SK-N-SH treated with all-trans-retinoic acid at 6 μM for 48 hours (cell line): ENCODE data around the gene CACNA2D3.

Experiments
- ATAC-seq: fragments of 200-7000 bp; cut with Tn5 transposase; 3 replicates; pipeline ENCODE4 v1.9.1; 2020; ENCODE audit warnings: mild to moderate bottlenecking, moderate library complexity
- ARNTL ChIP-seq: fragments of 450-650 bp; formaldehyde crosslinking; IDR thresholded peaks from 2 replicates; pipeline ENCODE4 v1.5.0; 2020; ENCODE audit warnings: low read depth, mild to moderate bottlenecking, moderate library complexity, borderline replicate concordance
- BACH2 ChIP-seq: fragments of 250-450 bp; sonication (Bioruptor Pico); IDR thresholded peaks from 2 replicates; pipeline ENCODE4 v1.9.0; 2021; ENCODE audit warnings: mild to moderate bottlenecking, borderline replicate concordance
- CREB5 ChIP-seq: fragments of 250-450 bp; sonication (Bioruptor Pico); IDR thresholded peaks from 2 replicates; pipeline ENCODE4 v1.5.1; 2020; ENCODE audit warnings: low read depth, mild to moderate bottlenecking, moderate library complexity
- CSDC2 ChIP-seq: fragments of 250-450 bp; sonication (Bioruptor Pico); IDR thresholded peaks from 2 replicates; pipeline ENCODE4 v1.5.0; 2020; ENCODE audit warnings: mild to moderate bottlenecking, moderate library complexity
- CSRNP3 ChIP-seq: fragments of 250-450 bp; sonication (Bioruptor Pico); IDR thresholded peaks from 2 replicates; pipeline ENCODE4 v1.5.1; 2021; ENCODE audit warnings: mild to moderate bottlenecking, moderate library complexity
- ESRRG ChIP-seq: fragments of 250-450 bp; sonication (Bioruptor Pico); IDR thresholded peaks from 2 replicates; pipeline ENCODE4 v1.6.1; 2021; ENCODE audit warnings: mild to moderate bottlenecking
- ISL1 ChIP-seq: fragments of 250-450 bp; sonication (Bioruptor Pico); IDR thresholded peaks from 2 replicates; pipeline ENCODE4 v2.1.2; 2022; ENCODE audit warnings: mild to moderate bottlenecking, moderate library complexity
- PATZ1 ChIP-seq: fragments of 250-450 bp; sonication (Bioruptor Pico); IDR thresholded peaks from 2 replicates; pipeline ENCODE4 v1.8.0; 2020; ENCODE audit warnings: mild to moderate bottlenecking, moderate library complexity, borderline replicate concordance
- POU6F1 ChIP-seq: fragments of 250-450 bp; sonication (Bioruptor Pico); IDR thresholded peaks from 2 replicates; pipeline ENCODE4 v1.8.0; 2021; ENCODE audit warnings: low read depth, mild to moderate bottlenecking, moderate library complexity, borderline replicate concordance
- PPARA ChIP-seq: fragments of 250-450 bp; sonication (Bioruptor Pico); IDR thresholded peaks from 2 replicates; pipeline ENCODE4 v1.5.0; 2020; ENCODE audit warnings: mild to moderate bottlenecking, borderline replicate concordance
- RARB ChIP-seq: fragments of 250-450 bp; sonication (Bioruptor Pico); IDR thresholded peaks from 2 replicates; pipeline ENCODE4 v1.8.0; 2021; ENCODE audit warnings: mild to moderate bottlenecking, moderate library complexity
- SNAI2 ChIP-seq: fragments of 250-450 bp; sonication (Bioruptor Pico); IDR thresholded peaks from 2 replicates; pipeline ENCODE4 v1.5.0; 2020; ENCODE audit warnings: mild to moderate bottlenecking, moderate library complexity
- TCF4 ChIP-seq: fragments of 250-450 bp; sonication (Bioruptor Pico); IDR thresholded peaks from 2 replicates; pipeline ENCODE4 v1.8.0; 2021; ENCODE audit warnings: mild to moderate bottlenecking, moderate library complexity, borderline replicate concordance
- TOX ChIP-seq: fragments of 250-450 bp; sonication (Bioruptor Pico); IDR thresholded peaks from 2 replicates; pipeline ENCODE4 v1.8.0; 2021; ENCODE audit warnings: mild to moderate bottlenecking, moderate library complexity, borderline replicate concordance
- ZC3H10 ChIP-seq: fragments of 250-450 bp; sonication (Bioruptor Pico); IDR thresholded peaks from 2 replicates; pipeline ENCODE4 v1.5.1; 2021; ENCODE audit warnings: mild to moderate bottlenecking, moderate library complexity
- ZFP3 ChIP-seq: fragments of 250-450 bp; sonication (Bioruptor Pico); IDR thresholded peaks from 2 replicates; pipeline ENCODE4 v1.5.0; 2020; ENCODE audit warnings: mild to moderate bottlenecking, moderate library complexity
- ZFP30 ChIP-seq: fragments of 450-650 bp; formaldehyde crosslinking; IDR thresholded peaks from 2 replicates; pipeline ENCODE4 v1.5.0; 2022; ENCODE audit warnings: mild to moderate bottlenecking, moderate library complexity
- ZNF70 ChIP-seq: fragments of 450-650 bp; formaldehyde crosslinking; IDR thresholded peaks from 2 replicates; pipeline ENCODE4 v1.5.0; 2020; ENCODE audit warnings: mild to moderate bottlenecking, moderate library complexity
- ZNF8 ChIP-seq: fragments of 450-650 bp; formaldehyde crosslinking; IDR thresholded peaks from 2 replicates; pipeline ENCODE4 v1.5.0; 2020; ENCODE audit warnings: mild to moderate bottlenecking, moderate library complexity

The CACNA2D3 gene

GRCh38 chr3:54888162-54888561 is 765.8 kb downstream of the CACNA2D3 start:
- no peak for TF ChIP-seq ISL1 (CRISPR knock-in tag)
- TF ChIP-seq ESRRG (CRISPR knock-in tag): no peak
- no peak for TF ChIP-seq CSRNP3 (CRISPR knock-in tag)
- TF ChIP-seq ZC3H10 (CRISPR knock-in tag): no peak
- TF ChIP-seq ZFP30 (CRISPR knock-in tag): no peak
- no peak for TF ChIP-seq RARB
- no peak for TF ChIP-seq POU6F1 (CRISPR knock-in tag)
- ATAC-seq: no peak

GRCh38 chr3:54888873-54889272 is 766.5 kb downstream of the CACNA2D3 start:
- no peak for ATAC-seq
- no peak for TF ChIP-seq ZFP3 (CRISPR knock-in tag)

GRCh38 chr3:54889731-54890130 is 767.4 kb downstream of the CACNA2D3 start:
- no peak for TF ChIP-seq ISL1 (CRISPR knock-in tag)
- no peak for TF ChIP-seq ZNF8 (CRISPR knock-in tag)
- TF ChIP-seq TCF4 (CRISPR knock-in tag): no peak
- no peak for TF ChIP-seq BACH2
- TF ChIP-seq CSDC2 (CRISPR knock-in tag): no peak
- TF ChIP-seq PPARA: no peak
- ATAC-seq: no peak

- ATAC-seq: peak; percentile 99
- TF ChIP-seq ZNF70 (CRISPR knock-in tag) (no peak), CREB5 (no peak), PATZ1 (CRISPR knock-in tag) (0 out of 2 replicates have a peak, but pooled peaks have one; percentile 37), RARB (peak; percentile 44; the same call in 1 of the 2 replicates), ESRRG (CRISPR knock-in tag) (no peak), ZFP3 (CRISPR knock-in tag) (0 out of 2 replicates have a peak, but pooled peaks have one; percentile 22), ZC3H10 (CRISPR knock-in tag) (no peak), SNAI2 (CRISPR knock-in tag) (no peak), ARNTL (no peak)
- TF ChIP-seq, all 23 proteins: peak for 3
Measured at GRCh38 chr3:54891540-54891897, 769.2 kb downstream of the CACNA2D3 start.

- no peak for TF ChIP-seq PATZ1 (CRISPR knock-in tag)
- no peak for TF ChIP-seq ISL1 (CRISPR knock-in tag)
- TF ChIP-seq POU6F1 (CRISPR knock-in tag): no peak
- TF ChIP-seq CREB5: no peak
- no peak for TF ChIP-seq ESRRG (CRISPR knock-in tag)
- TF ChIP-seq CSDC2 (CRISPR knock-in tag): no peak
- no peak for TF ChIP-seq ZFP30 (CRISPR knock-in tag)
- TF ChIP-seq PPARA: no peak
- no peak for TF ChIP-seq ZFP3 (CRISPR knock-in tag)
- TF ChIP-seq TOX (CRISPR knock-in tag): no peak
Measured at GRCh38 chr3:54892168-54892567, 769.8 kb downstream of the CACNA2D3 start.

More at GRCh38 chr3:54892168-54892567, 769.8 kb downstream of the CACNA2D3 start:
- ATAC-seq: no peak
